ENCODE data around the gene HOXC5.

Gene HOXC5

GRCh38 chr12:54032627-54033100 is at the start of gene HOXC5:
Gene HOXC5, plus strand, starts transcription at chr12:54033050. Its CDS starts 73 bp downstream, at chr12:54033123.
- peak in 2 of 3 donors; percentile 27 to 41 for DNase-seq (ENCODE audit: low read depth in 3 of 3, low spot score in 1 of 3)

GRCh38 chr12:53983568-53983949 is 49.3 kb upstream of the HOXC5 start:
- no peak for DNase-seq (ENCODE audit: low read depth in 3 of 3, low spot score in 1 of 3)

GRCh38 chr12:53983950-53984572 is 48.8 kb upstream of the HOXC5 start:
- no peak for DNase-seq (ENCODE audit: low read depth in 3 of 3, low spot score in 1 of 3)

GRCh38 chr12:53984901-53985691 is 47.8 kb upstream of the HOXC5 start, which contains the start of gene HOXC10:
Gene HOXC10, plus strand, starts transcription at chr12:53985146. Its CDS starts 114 bp downstream, at chr12:53985260.
- DNase-seq (ENCODE audit: low read depth in 3 of 3, low spot score in 1 of 3), result peak in 2 of 3 donors; percentile 29 to 73

GRCh38 chr12:53985692-53985993 is 47.2 kb upstream of the HOXC5 start:
- DNase-seq (ENCODE audit: low read depth in 3 of 3, low spot score in 1 of 3), result no peak

GRCh38 chr12:53985994-53986685 is 46.7 kb upstream of the HOXC5 start:
- no peak for DNase-seq (ENCODE audit: low read depth in 3 of 3, low spot score in 1 of 3)

- DNase-seq (ENCODE audit: low read depth in 3 of 3, low spot score in 1 of 3), result no peak
Observed at GRCh38 chr12:53986686-53987483, 46.0 kb upstream of the HOXC5 start.

- DNase-seq (ENCODE audit: low read depth in 3 of 3, low spot score in 1 of 3), result no peak
Observed at GRCh38 chr12:53987787-53988230, 45.0 kb upstream of the HOXC5 start.

GRCh38 chr12:53988541-53989226 is 44.2 kb upstream of the HOXC5 start:
- no peak for DNase-seq (ENCODE audit: low read depth in 3 of 3, low spot score in 1 of 3)

GRCh38 chr12:53989227-53990113 is 43.4 kb upstream of the HOXC5 start:
- no peak for DNase-seq (ENCODE audit: low read depth in 3 of 3, low spot score in 1 of 3)

- DNase-seq (ENCODE audit: low read depth in 3 of 3, low spot score in 1 of 3), result no peak
Observed at GRCh38 chr12:53990311-53991076, 42.4 kb upstream of the HOXC5 start.

GRCh38 chr12:53991077-53991460 is 41.8 kb upstream of the HOXC5 start:
- no peak for DNase-seq (ENCODE audit: low read depth in 3 of 3, low spot score in 1 of 3)

GRCh38 chr12:53992377-53992889 is 40.4 kb upstream of the HOXC5 start:
- DNase-seq (ENCODE audit: low read depth in 3 of 3, low spot score in 1 of 3), result no peak

- no peak for DNase-seq (ENCODE audit: low read depth in 3 of 3, low spot score in 1 of 3)
Observed at GRCh38 chr12:53993162-53994008, 39.5 kb upstream of the HOXC5 start.

GRCh38 chr12:53994009-53994263 is 38.9 kb upstream of the HOXC5 start:
- DNase-seq (ENCODE audit: low read depth in 3 of 3, low spot score in 1 of 3), result no peak

- no peak for DNase-seq (ENCODE audit: low read depth in 3 of 3, low spot score in 1 of 3)
Observed at GRCh38 chr12:53994264-53995001, 38.4 kb upstream of the HOXC5 start.

GRCh38 chr12:53995002-53995377 is 37.9 kb upstream of the HOXC5 start:
- no peak for DNase-seq (ENCODE audit: low read depth in 3 of 3, low spot score in 1 of 3)

Data from stimulated activated CD4-positive, alpha-beta T cell treated with anti-CD3 and anti-CD28 coated beads, TNF-alpha, amount 100 ng/mL, for 1 hour (primary cell).